K562 (cell line): ENCODE measurements around the gene MYO15B. TPM values are rescaled to one million over a fixed set of nuclear protein-coding genes. Genes with fewer than 3 reads are reported as not detected.

Experiments
- ATAC-seq: fragments of 200-7000 bp; cut with Tn5 transposase; 3 replicates; pipeline ENCODE4 v1.9.1; 2020; ENCODE audit warnings: moderate library complexity
- BruUV-seq: library from RNA; stranded (reverse); fragments of 400-500 nt; replicated peaks from 2 replicates; lab custom pipeline; 2021; lab: Mats Ljungman, UMichigan
- CTCF ChIA-PET: fragments of 300-600 bp; formaldehyde crosslinking; extraction: SDS; loops from one replicate; lab custom pipeline; 2021; ENCODE audit warnings: low intra/inter-chr PET ratio; lab: Yijun Ruan, JAX
- POLR2A ChIA-PET: fragments of 300-600, 350-650 bp; sonication (Branson Sonifier 250); formaldehyde crosslinking; extraction: SDS; loops from one replicate; lab custom pipeline; 2021; ENCODE audit warnings: antibody characterized with exemption, inconsistent platforms; lab: Yijun Ruan, JAX
- DNase-seq, 4 experiments: peaks; one replicate each; pipeline versions ENCODE4 v3.0.0 to v3.0.0-alpha.2; 2011 to 2018; ENCODE audit warnings: low spot score in 3 of 4, mixed read lengths in 3 of 4; ENCODE audit errors: extremely low read depth in 1 of 4
- FAIRE-seq: peaks from 2 replicates; lab custom pipeline; 2011; peaks lifted over from hg19 to GRCh38; lab: Jason Lieb, UNC
- H2AFZ ChIP-seq: 2 replicates; pipeline ENCODE4 v1.6.0; 2011; ENCODE audit warnings: low read depth, low read length, control low read depth, inconsistent platforms
- H3K27ac ChIP-seq: fragments of 200-600 bp; 3 replicates; pipeline ENCODE4 v1.8.0; 2011; ENCODE audit warnings: low read depth, mild to moderate bottlenecking, control low read depth, inconsistent platforms, low read length, moderate library complexity, mixed read lengths; ENCODE audit errors: extremely low read depth
- H3K27me3 ChIP-seq, 2 experiments: fragments of 300-600 bp in 1 of 2; 2 replicates in 1 of 2; 3 replicates in 1 of 2; pipeline versions ENCODE4 v1.6.0 to v1.8.0; 2011; ENCODE audit warnings: inconsistent platforms in 2 of 2, low read length in 2 of 2, mild to moderate bottlenecking in 1 of 2, mixed read lengths in 1 of 2, moderate library complexity in 1 of 2; ENCODE audit not compliant: control insufficient read depth in 2 of 2, insufficient read depth in 2 of 2
- H3K36me3 ChIP-seq: fragments of 300-600 bp; 3 replicates; pipeline ENCODE4 v1.8.0; 2011; ENCODE audit warnings: mild to moderate bottlenecking, low read length, inconsistent platforms; ENCODE audit not compliant: control insufficient read depth, insufficient read depth
- H3K4me1 ChIP-seq, 2 experiments: fragments of 200-600 bp in 1 of 2; replicated peaks in 1 of 2; 2 replicates in 1 of 2; 3 replicates in 1 of 2; pipeline versions ENCODE4 v1.5.1 to v1.8.0; 2011; ENCODE audit warnings: inconsistent platforms in 2 of 2, low read length in 2 of 2, mild to moderate bottlenecking in 1 of 2, mixed read lengths in 1 of 2, moderate library complexity in 1 of 2; ENCODE audit not compliant: control insufficient read depth in 2 of 2, insufficient read depth in 2 of 2
- H3K4me2 ChIP-seq: 2 replicates; pipeline ENCODE4 v1.6.1; 2011; ENCODE audit warnings: low read length, control low read depth, inconsistent platforms, mixed read lengths; ENCODE audit not compliant: insufficient read depth
- H3K4me3 ChIP-seq: fragments of 200-600 bp; sonication (generic), shearing (Covaris generic); 2 replicates; pipeline ENCODE4 v1.5.1; 2016; ENCODE audit warnings: control low read depth, inconsistent platforms
- H3K79me2 ChIP-seq: fragments of 200-600 bp; 3 replicates; pipeline ENCODE4 v1.8.0; 2011; ENCODE audit warnings: low read length, inconsistent platforms; ENCODE audit not compliant: control insufficient read depth, insufficient read depth
- H3K9ac ChIP-seq, 2 experiments: 2 replicates each; pipeline versions ENCODE4 v1.6.0 to v1.6.1; 2011; ENCODE audit warnings: low read depth in 2 of 2, low read length in 2 of 2, control low read depth in 1 of 2, inconsistent platforms in 1 of 2, mild to moderate bottlenecking in 1 of 2, mixed read lengths in 1 of 2; ENCODE audit not compliant: insufficient read depth in 1 of 2
- H3K9me1 ChIP-seq: one replicate; pipeline ENCODE4 v1.6.0; 2011; ENCODE audit warnings: inconsistent platforms, mild to moderate bottlenecking, low read length, moderate library complexity; ENCODE audit not compliant: control insufficient read depth, insufficient read depth
- H3K9me3 ChIP-seq: replicated peaks from 2 replicates; pipeline ENCODE4 v1.5.1; 2011; ENCODE audit warnings: low read depth, low read length, inconsistent platforms; ENCODE audit not compliant: control insufficient read depth, insufficient read depth
- H4K20me1 ChIP-seq: replicated peaks from 2 replicates; pipeline ENCODE4 v1.6.1; 2011; ENCODE audit warnings: low read length, inconsistent platforms, mixed read lengths; ENCODE audit not compliant: control insufficient read depth, insufficient read depth
- ATF7 ChIP-seq: fragments of 450-650 bp; IDR thresholded peaks from 2 replicates; pipeline ENCODE4 v1.7.1; 2014; ENCODE audit warnings: mild to moderate bottlenecking, moderate library complexity
- CTBP1 ChIP-seq: fragments of 450-650 bp; IDR thresholded peaks from 2 replicates; pipeline ENCODE4 v1.6.1; 2016; ENCODE audit warnings: borderline replicate concordance
- EHMT2 ChIP-seq: fragments of 450-650 bp; IDR thresholded peaks from 2 replicates; pipeline ENCODE4 v1.6.1; 2018; ENCODE audit warnings: antibody characterized with exemption
- GTF2E2 ChIP-seq: fragments of 200-800 bp; sonication (Bioruptor generic); IDR thresholded peaks from 2 replicates; pipeline ENCODE4 v1.6.1; 2016; ENCODE audit warnings: missing genetic modification characterization, missing compliant biosample characterization
- KDM2B ChIP-seq: fragments of 250-450 bp; sonication (Bioruptor Pico); IDR thresholded peaks from 2 replicates; pipeline ENCODE4 v1.8.0; 2021; ENCODE audit warnings: mild to moderate bottlenecking, moderate library complexity
- KLF6 ChIP-seq: fragments of 250-450 bp; sonication (Bioruptor Pico); IDR thresholded peaks from 2 replicates; pipeline ENCODE4 v1.4.0; 2020; ENCODE audit warnings: mild to moderate bottlenecking, moderate library complexity, borderline replicate concordance
- MXD1 ChIP-seq: fragments of 250-450 bp; sonication (Bioruptor Pico); IDR thresholded peaks from 2 replicates; pipeline ENCODE4 v1.8.0; 2021; ENCODE audit warnings: borderline replicate concordance, mild to moderate bottlenecking, moderate library complexity; ENCODE audit not compliant: poor library complexity, severe bottlenecking
- NCOA4 ChIP-seq: fragments of 450-650 bp; IDR thresholded peaks from 2 replicates; pipeline ENCODE4 v1.6.1; 2018; ENCODE audit warnings: mild to moderate bottlenecking; ENCODE audit not compliant: partially characterized antibody
- NR3C1 ChIP-seq: sonication (generic); formaldehyde crosslinking; IDR thresholded peaks from 2 replicates; pipeline ENCODE4 v1.8.1; 2022; ENCODE audit warnings: missing genetic modification reagents
- PHF8 ChIP-seq: fragments of 200-600 bp; sonication (generic); IDR thresholded peaks from 2 replicates; pipeline ENCODE4 v1.6.1; 2012; ENCODE audit warnings: mixed run types, mild to moderate bottlenecking, inconsistent platforms, low read length, moderate library complexity, borderline replicate concordance
- POLR2AphosphoS5 ChIP-seq: IDR thresholded peaks from 2 replicates; pipeline ENCODE4 v1.6.1; 2011; ENCODE audit warnings: mild to moderate bottlenecking, low read depth, low read length, moderate library complexity; ENCODE audit not compliant: control insufficient read depth, insufficient read depth
- RAD51 ChIP-seq: fragments of 450-650 bp; IDR thresholded peaks from 2 replicates; pipeline ENCODE4 v1.7.1; 2016; ENCODE audit warnings: low read depth, mild to moderate bottlenecking, borderline replicate concordance
- RBBP5 ChIP-seq: fragments of 200-600 bp; sonication (generic); IDR thresholded peaks from 2 replicates; pipeline ENCODE4 v1.6.1; 2012; ENCODE audit warnings: borderline replicate concordance, mild to moderate bottlenecking, low read length, control low read depth, inconsistent platforms; ENCODE audit not compliant: insufficient read depth, poor library complexity, severe bottlenecking
- TSC22D4 ChIP-seq: fragments of 450-650 bp; IDR thresholded peaks from 2 replicates; pipeline ENCODE4 v1.6.1; 2016; ENCODE audit warnings: missing genetic modification characterization, missing biosample characterization, control low read depth
- USF1 ChIP-seq: sonication (generic); formaldehyde crosslinking; IDR thresholded peaks from 2 replicates; pipeline ENCODE4 v1.9.0; 2022; ENCODE audit warnings: mild to moderate bottlenecking, missing genetic modification reagents
- ZNF24 ChIP-seq: fragments of 450-650 bp; IDR thresholded peaks from 2 replicates; pipeline ENCODE4 v1.6.1; 2016
- ZNF644 ChIP-seq: fragments of 200-800 bp; sonication (Bioruptor generic); IDR thresholded peaks from 2 replicates; pipeline ENCODE4 v1.6.1; 2016; ENCODE audit warnings: low read depth, missing genetic modification characterization, missing compliant biosample characterization
- WGBS: fragments of 100-300 bp; shearing (Covaris generic); methylation state at CpG from one replicate; pipeline ENCODE4 v1.1.6; 2016; ENCODE audit warnings: low coverage, mixed read lengths; ENCODE audit not compliant: insufficient coverage; ENCODE audit errors: missing lambda C conversion rate; 5-methylcytosine and 5-hydroxymethylcytosine counted together
- in situ Hi-C: fragments of 300-500 bp; cut with MboI; formaldehyde crosslinking; loops from 4 replicates; pipeline ENCODE4 v1.15.0; 2018; ENCODE audit warnings: inconsistent platforms, mixed read lengths
- intact Hi-C: fragments of 100-400 bp; cut with micrococcal nuclease; formaldehyde crosslinking; loops from 2 replicates; pipeline ENCODE4 v1.14.2; 2022
- polyA plus RNA-seq, 8 experiments: library from polyadenylated mRNA; depleted of rRNA in 4 of 8; stranded (reverse) in 5 of 8; unstranded in 3 of 8; fragments of >200 nt; fragmentation: Nextera tagmentation in 2 of 8; fragmentation: Illumina TruSeq in 1 of 8; extraction: Ambion mirVana in 2 of 8; extraction: Trizol in 1 of 8; gene quantifications; 2 replicates each; pipeline versions ENCODE4 v1.2.1 to v1.2.3, GENCODE V29; 2011 to 2014; ENCODE audit warnings: inconsistent platforms in 1 of 8, missing spikeins in 1 of 8
- total RNA-seq, 7 experiments: library from RNA; depleted of rRNA in 6 of 7; stranded (reverse); fragments of >200 nt in 6 of 7; fragmentation: Illumina TruSeq in 2 of 7; extraction: Trizol in 2 of 7; gene quantifications; 2 replicates each; pipeline versions ENCODE4 v1.2.1 to v1.2.3, GENCODE V29; 2011 to 2021; ENCODE audit warnings: low replicate concordance in 1 of 7

Gene MYO15B
- total and polyA plus RNA-seq, 9 of the 15 experiments (the other 6 are each of a cell fraction or from before 2014, with no cell fraction given): 0.05 to 3.1 (median 0.83) TPM; not detected in 2

- H3K27me3 ChIP-seq: no peaks in the 10 kb centered on the region; a peak in 1 of 5 replicates
- WGBS: 64% methylated on average over 6 of the region's 6 CpGs
- no peak for FAIRE-seq
- POLR2A ChIA-PET: interaction anchor here (0.6 to 2.0 kb wide), 3 partner anchors 146 to 336 kb away, joined by 3 to 7 read pairs (median 4); no protein-coding TSS in a partner anchor
- H3K36me3 ChIP-seq: peaks cover 4% of the 10 kb centered on the region; the same call in 2 of the 3 replicates
- H3K4me2 ChIP-seq: peak overlapping the region; percentile 1; the same call in 1 of the 2 replicates
- no TSS peak for BruUV-seq
- CTCF ChIA-PET: no interaction called here
- peaks cover 11 to 71% of the 10 kb centered on the region in 2 experiments for H3K4me1 ChIP-seq
- no peaks in the 10 kb centered on the region for H3K9me3 ChIP-seq
- H3K9me1 ChIP-seq: no peaks in the 10 kb centered on the region
- in situ Hi-C loops (no loop called here), intact Hi-C loops (no loop called here)
- no peak for ATAC-seq
- TF ChIP-seq GTF2E2 (tag): no peak
- TF ChIP-seq CTBP1: no peak
- TF ChIP-seq NCOA4: no peak
- TF ChIP-seq EHMT2: no peak
- no peak for TF ChIP-seq RBBP5
- no peak for TF ChIP-seq PHF8
- TF ChIP-seq NR3C1 (CRISPR knock-in tag): no peak
- no peak for TF ChIP-seq KDM2B (CRISPR knock-in tag)
- TF ChIP-seq ATF7: no peak
- TF ChIP-seq RAD51: no peak
- no peak for TF ChIP-seq MXD1 (CRISPR knock-in tag)
- no peak for TF ChIP-seq POLR2AphosphoS5
- no peak for TF ChIP-seq ZNF644 (tag)
- no peak for TF ChIP-seq TSC22D4 (tag)
- no peak for TF ChIP-seq KLF6 (CRISPR knock-in tag)
- TF ChIP-seq ZNF24: no peak
- TF ChIP-seq USF1 (CRISPR knock-in tag): no peak
- peak overlapping the region; percentile 12 to 22; a peak in 3 of 4 replicates for H3K9ac ChIP-seq
- DNase-seq: no peak
- no peaks in the 10 kb centered on the region for H3K79me2 ChIP-seq
- H3K27ac ChIP-seq: 0 out of 3 replicates have a peak overlapping the region, but pooled peaks have one; percentile 35
- H4K20me1 ChIP-seq: peaks cover 4% of the 10 kb centered on the region; the same call in 1 of the 2 replicates
- H2AFZ ChIP-seq: no peak overlapping the region
- no peak overlapping the region for H3K4me3 ChIP-seq
Measured at GRCh38 chr17:75628425-75628824, 40.8 kb downstream of the MYO15B start.
